ENCODE measurements around the gene ARL6IP5. TPM values are rescaled to one million over a fixed set of nuclear protein-coding genes. Genes with fewer than 3 reads are reported as not detected.

The ARL6IP5 gene
- total RNA-seq, 2 donors from 2014 or later = 77.8 to 156 TPM

DNA sequence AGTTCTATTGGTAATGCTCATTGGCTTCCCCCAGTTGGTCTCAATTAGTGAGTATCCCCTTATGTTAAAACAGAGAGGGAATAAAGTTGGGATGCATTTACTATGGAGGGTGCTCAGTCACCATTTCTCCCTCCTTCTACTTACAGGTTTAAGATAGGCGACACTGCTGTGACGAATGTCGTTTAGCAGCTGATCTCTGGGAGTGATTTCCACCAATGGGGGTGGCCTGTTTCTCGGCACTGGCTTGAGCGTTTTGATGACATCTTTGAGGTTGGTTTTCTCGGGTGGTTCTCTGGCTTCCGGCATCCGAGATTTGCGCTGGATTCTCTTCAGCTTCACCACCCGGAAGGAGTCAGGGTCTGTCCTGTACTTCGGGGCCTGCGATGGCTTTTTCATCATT, 33.8 kb downstream of the ARL6IP5 start:
- H3K9me3 ChIP-seq = no peaks in the 10 kb centered on the region
- DNase-seq = no peak

DNA sequence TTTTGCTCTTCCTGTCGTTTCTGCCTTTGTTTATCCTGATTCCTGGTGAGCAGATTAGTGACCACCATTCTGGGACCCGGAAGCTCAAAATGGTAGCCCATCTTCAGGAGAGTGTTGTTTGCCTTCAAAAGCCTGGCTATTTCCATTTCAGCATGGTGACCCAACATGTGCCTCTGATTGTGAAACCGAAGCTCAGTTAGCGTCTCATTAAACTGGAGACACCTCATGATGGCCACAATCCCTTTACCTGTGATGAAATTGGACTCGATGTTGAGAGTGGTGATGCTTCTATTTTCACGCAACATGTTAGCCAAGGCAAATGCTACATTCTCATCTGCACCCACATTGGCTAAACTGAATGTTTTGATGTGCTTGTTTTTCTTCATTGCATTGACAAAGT, 34.4 kb downstream of the ARL6IP5 start:
- Histone ChIP-seq H3K4me1 (no peaks in the 10 kb centered on the region), H3K27ac (no peak overlapping the region), H3K9ac (ENCODE audit: low read depth in 2 of 2, low read length in 2 of 2) (no peak overlapping the region), H3K27me3 (no peaks in the 10 kb centered on the region), H3K9me3 (no peaks in the 10 kb centered on the region), H3K36me3 (no peaks in the 10 kb centered on the region), H3K4me3 (no peak overlapping the region)
- DNase-seq = no peak
- intact Hi-C loops (cut with DNase I) = loop anchor here (5.0 kb wide), 1 partner anchor 188 kb away; no protein-coding TSS in a partner anchor
- TF ChIP-seq, protein P1, sequence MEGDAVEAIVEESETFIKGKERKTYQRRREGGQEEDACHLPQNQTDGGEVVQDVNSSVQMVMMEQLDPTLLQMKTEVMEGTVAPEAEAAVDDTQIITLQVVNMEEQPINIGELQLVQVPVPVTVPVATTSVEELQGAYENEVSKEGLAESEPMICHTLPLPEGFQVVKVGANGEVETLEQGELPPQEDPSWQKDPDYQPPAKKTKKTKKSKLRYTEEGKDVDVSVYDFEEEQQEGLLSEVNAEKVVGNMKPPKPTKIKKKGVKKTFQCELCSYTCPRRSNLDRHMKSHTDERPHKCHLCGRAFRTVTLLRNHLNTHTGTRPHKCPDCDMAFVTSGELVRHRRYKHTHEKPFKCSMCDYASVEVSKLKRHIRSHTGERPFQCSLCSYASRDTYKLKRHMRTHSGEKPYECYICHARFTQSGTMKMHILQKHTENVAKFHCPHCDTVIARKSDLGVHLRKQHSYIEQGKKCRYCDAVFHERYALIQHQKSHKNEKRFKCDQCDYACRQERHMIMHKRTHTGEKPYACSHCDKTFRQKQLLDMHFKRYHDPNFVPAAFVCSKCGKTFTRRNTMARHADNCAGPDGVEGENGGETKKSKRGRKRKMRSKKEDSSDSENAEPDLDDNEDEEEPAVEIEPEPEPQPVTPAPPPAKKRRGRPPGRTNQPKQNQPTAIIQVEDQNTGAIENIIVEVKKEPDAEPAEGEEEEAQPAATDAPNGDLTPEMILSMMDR (IDR thresholded peaks at IDR 0.05) = no peak

More for the DNA sequence above, 33.8 kb downstream of the ARL6IP5 start:
- intact Hi-C loops (cut with DNase I) = loop anchor here (5.0 kb wide), 1 partner anchor 189 kb away; no protein-coding TSS in a partner anchor
- Histone ChIP-seq H3K36me3 (no peaks in the 10 kb centered on the region), H3K27ac (no peak overlapping the region), H3K4me1 (no peaks in the 10 kb centered on the region), H3K4me3 (no peak overlapping the region), H3K9ac (ENCODE audit: low read depth in 2 of 2, low read length in 2 of 2) (no peak overlapping the region), H3K27me3 (no peaks in the 10 kb centered on the region)
- TF ChIP-seq, protein P1 (IDR thresholded peaks at IDR 0.05) = no peak

DNA sequence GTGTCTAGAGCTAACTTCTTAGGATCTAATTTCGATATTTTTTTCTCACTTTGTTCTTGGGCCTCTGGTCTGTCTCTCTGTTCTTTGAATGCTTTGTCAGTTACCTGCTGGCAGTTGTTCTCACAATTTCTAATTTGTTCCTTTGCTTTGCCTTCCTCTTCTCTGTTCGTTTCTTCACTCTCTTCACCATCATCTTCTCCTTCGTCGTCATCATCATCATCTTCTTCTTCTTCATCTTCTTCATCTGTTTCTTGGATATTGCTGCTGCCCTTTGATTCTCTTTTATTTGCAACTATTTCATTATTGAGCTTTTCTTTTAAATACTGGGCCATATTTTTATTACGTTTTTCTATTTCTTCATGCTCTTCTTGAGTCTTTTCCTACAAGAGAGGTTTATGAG, 34.9 kb downstream of the ARL6IP5 start:
- Histone ChIP-seq H3K9me3 (no peaks in the 10 kb centered on the region), H3K36me3 (no peaks in the 10 kb centered on the region), H3K4me1 (no peaks in the 10 kb centered on the region), H3K9ac (ENCODE audit: low read depth in 2 of 2, low read length in 2 of 2) (no peak overlapping the region), H3K27me3 (no peaks in the 10 kb centered on the region), H3K27ac (no peak overlapping the region), H3K4me3 (no peak overlapping the region)
- DNase-seq = no peak
- intact Hi-C loops (cut with DNase I) = loop anchor here (5.0 kb wide), 1 partner anchor 188 kb away; no protein-coding TSS in a partner anchor
- TF ChIP-seq, protein P1 (IDR thresholded peaks at IDR 0.05) = no peak

DNA sequence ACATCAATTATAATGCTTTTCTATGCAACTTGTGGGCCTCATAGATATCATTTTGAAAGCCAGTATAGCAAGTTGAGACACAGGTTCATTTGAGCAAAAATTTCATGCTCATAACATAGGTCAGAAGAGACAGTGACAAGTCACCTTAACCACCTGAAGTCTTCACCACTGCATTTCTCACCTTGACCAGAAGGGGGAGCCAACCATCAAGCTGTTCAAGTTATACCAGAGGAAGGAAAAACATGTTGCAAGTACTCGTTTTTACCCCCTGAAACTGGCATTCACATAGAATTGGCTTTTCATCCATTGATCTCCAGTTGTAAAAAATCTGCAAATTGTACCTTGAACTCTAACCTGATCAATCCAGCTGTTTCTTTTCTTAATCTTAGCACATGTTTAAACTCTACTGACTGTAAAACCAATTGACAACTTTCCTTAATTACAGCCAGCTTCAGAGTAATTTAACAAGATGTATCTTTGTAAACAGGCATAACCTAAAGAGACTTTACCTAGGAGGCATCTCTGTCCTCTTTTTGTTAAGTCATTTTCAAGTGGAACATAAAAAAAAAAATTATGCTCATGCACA, 36.2 kb downstream of the ARL6IP5 start:
- intact Hi-C loops (cut with DNase I) = no loop called here
- no peaks in the 10 kb centered on the region for H3K4me1 ChIP-seq
- peak; percentile 86 for DNase-seq
- no peak overlapping the region for H3K27ac ChIP-seq
- H3K4me3 ChIP-seq = no peak overlapping the region
- H3K9me3 ChIP-seq = no peaks in the 10 kb centered on the region
- no peaks in the 10 kb centered on the region for H3K36me3 ChIP-seq
- H3K27me3 ChIP-seq = no peaks in the 10 kb centered on the region
- TF ChIP-seq, protein P1 (IDR thresholded peaks at IDR 0.05) = peak; percentile 96
- no peak overlapping the region for H3K9ac ChIP-seq (ENCODE audit: low read depth in 2 of 2, low read length in 2 of 2)

DNA sequence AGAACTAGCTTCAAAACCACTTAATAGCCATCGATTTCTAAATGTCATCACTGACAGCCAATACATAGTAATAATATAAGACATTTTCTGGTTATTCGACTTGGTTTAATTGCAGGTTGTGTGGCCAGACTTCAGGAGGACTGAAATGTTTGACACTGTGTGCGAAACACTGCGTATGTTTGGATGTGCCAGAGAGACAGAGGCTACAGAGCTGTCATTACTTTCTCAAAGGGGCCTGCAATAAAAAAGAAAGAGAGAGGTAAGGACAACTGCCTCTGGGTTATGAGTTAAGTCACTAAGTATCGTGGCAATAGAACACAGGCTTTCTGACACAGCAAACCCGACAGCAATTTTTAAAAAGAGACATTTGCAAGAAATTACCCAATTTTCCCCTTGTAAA, 36.8 kb downstream of the ARL6IP5 start:
- intact Hi-C loops (cut with DNase I) = no loop called here
- no peak for DNase-seq
- Histone ChIP-seq H3K4me1 (no peaks in the 10 kb centered on the region), H3K27ac (no peak overlapping the region), H3K9ac (ENCODE audit: low read depth in 2 of 2, low read length in 2 of 2) (no peak overlapping the region), H3K9me3 (no peaks in the 10 kb centered on the region), H3K27me3 (no peaks in the 10 kb centered on the region), H3K36me3 (no peaks in the 10 kb centered on the region), H3K4me3 (no peak overlapping the region)
- TF ChIP-seq, protein P1 (IDR thresholded peaks at IDR 0.05) = no peak
